HG03571 (cell line): ENCODE data around the gene TSPAN5.

ENCODE experiments used
- ATAC-seq: cut with Tn5 transposase; IDR thresholded peaks from one replicate; pipeline ENCODE4 v1.9.1; 2021; ENCODE audit not compliant: unreplicated experiment

The TSPAN5 gene

DNA sequence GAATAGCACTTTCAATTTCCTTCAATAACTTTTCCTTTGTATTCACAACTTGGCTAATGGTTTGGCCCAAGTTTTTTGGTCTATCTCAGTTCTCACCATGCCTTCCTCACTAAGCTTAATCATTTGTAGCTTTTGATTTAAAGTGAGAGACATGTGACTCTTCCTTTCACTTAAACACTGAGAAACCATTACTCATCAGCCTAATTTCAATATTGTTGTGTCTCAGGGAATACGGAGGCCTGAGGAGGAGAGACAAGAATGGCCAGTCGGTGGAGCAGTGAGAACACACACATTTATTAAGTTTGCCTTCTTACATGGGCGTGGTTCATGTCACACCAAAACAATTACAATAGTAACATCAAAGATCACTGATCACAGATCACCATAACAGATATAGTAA lies 56.7 kb downstream of the TSPAN5 start:
- ATAC-seq, result no peak

DNA sequence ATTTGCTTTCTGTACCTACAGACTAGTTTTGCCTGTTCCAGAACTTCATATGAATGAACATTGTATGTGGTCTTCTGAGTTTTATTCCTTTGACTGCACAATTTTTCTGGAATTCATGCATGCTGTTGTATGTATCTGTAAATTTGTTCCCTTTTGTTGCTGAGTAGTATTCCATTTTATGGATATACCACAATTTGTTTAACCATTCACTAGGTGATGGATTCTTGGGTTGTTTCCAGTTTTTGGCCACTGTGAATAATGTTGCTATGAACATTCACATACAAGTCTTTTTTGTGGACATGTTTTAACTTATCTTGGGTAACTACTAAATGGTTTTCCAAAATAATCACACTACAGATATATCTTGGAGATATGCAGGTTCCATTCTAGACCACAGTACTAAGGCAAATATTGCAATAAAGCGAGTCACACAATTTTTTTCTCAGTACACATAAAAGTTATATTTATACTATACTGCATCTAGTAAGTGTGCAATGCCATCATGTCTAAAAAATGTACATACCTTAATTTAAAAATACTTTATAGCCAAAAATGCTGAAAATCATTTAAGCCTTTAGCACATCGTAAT lies 58.7 kb downstream of the TSPAN5 start:
- ATAC-seq, result no peak

DNA sequence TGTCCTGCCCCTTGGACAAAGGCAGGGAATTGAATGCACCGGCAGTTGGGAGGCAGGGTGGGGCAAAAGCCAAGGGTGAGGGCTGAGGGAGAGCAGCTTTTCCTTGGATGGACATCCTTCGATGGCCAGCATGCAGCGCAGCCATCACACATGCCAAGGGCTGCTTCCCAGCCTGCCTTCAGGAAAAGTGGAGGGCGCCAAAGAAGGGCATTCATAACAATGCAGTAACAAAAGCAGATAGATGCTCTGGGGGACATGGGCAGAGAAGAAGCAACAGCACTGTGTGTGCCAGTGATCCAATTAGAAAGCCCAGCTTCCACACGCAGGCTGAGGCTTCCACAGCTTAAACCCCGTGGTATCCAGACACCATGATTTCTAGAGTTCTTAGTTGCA lies 71.5 kb downstream of the TSPAN5 start:
- no peak for ATAC-seq

DNA sequence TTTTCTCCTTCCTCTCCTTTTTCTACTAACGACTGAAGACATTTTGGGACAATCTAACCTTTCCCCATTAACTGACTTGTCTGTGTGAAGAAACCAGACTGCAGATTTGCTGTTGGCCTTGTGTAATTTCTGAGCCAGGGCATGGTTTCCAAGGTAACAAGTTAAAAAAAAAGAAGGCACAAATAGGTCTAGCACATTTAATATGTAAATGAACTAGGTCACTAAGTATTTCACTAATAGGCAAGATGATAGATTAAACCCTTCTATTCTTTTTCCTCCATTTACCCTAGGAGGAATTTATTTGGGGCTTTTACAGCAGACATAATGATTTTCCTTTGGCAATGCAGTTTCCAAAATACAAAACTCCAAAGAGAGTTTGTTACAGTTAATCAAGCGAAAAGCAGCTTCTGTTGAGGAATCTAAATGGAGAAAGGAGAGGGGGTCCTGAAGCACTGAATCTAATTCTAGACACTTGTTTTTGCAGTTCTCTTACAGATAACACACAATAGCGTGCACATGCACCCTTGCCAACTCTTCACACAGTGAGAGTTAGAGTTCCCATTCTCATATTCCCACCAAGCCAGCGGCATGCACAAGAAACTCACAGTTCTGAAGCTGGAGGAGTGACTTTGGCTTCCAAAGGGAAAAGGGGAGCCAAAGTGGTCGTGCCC lies 72.0 kb downstream of the TSPAN5 start:
- ATAC-seq, result no peak

DNA sequence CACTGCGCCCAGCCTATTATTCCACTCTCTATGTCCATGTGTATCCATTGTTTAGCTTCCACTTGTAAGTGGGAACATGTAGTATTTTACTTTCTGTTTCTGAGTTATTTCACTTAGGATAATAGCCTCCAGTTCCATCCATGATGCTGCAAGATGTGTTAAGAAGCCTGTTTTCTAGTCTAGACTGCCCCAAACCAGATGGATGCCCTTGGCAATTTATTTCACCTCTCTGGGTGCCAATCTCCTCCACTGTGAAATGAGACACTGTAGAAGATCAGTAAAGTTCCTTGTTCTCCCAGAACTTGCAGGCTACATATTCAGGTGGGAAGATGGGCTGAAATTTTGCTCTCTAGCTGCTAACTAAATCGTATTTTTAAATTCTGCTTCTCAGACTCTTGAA lies 72.8 kb downstream of the TSPAN5 start:
- no peak for ATAC-seq

DNA sequence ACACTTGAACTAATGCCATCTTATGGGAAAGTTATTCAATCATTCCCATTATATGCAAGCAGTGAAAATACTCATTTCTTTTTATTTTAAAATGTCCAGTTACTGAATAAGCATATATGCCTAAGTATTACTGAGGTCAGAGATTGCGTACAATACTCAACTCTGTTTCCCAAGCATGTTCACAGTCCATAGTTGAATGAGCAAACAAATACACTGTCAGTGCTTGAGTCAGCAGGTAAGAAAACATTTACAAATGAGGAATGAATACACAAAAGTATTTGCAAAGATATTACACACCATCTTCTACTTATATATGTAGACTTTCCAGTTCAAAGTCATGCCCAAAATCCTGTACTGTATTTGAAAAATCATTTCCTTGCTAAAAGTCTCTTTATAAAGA lies 74.1 kb downstream of the TSPAN5 start:
- ATAC-seq, result no peak

DNA sequence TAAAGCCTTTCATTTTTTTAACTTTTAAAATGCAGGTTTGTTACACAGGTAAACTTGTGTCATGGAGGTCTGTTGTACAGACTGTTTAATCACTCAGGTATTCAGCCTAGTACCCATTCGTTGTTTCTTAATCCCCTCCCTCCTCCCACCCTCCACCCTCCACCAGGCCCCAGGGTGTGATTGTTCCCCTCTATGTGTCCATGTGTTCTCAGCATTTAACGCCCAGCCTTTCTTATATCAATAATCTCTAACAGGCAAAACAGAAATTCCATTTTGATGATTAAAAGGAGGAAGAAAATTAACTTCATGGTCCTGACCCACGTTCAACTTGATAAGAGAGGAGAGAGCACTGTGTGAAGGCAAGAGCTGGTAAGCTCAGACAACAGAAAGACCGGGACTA lies 75.1 kb downstream of the TSPAN5 start:
- no peak for ATAC-seq

DNA sequence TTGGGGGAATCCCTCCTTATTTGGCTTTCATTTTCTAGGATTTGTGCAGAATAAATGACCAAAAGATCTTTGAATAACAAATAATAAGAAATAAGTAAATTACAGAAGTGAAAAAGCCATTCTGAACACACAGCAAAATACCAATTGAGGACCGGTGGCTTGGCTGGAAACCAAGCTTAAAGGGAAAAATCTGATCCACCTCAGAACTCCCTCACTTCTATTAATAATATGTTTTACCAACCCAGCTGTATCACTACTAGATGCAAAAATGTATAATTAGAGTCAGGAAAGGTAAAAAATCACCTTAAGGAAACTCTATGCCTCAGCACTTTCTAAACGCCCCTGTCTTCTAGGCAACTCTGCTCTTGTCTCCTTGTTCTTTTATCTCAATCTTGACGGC lies 77.3 kb downstream of the TSPAN5 start:
- no peak for ATAC-seq

DNA sequence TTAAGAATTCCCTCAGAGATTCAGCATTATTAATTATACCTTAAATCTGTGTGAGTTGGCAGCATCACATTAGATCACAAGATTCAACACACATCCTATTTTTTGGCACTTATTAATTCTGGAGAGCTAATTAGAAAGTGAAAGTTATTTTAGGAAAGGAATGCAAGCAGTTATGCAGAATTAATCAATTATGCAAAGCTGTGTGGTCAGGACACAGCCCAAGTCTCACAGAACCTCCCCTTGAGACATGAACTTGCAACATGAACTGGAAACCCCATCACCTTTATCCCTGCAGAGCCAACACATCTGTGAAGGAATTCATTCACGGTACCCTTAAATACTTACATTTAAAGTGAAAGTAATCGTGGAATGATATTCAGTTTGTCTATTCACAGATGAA lies 80.5 kb downstream of the TSPAN5 start:
- no peak for ATAC-seq

DNA sequence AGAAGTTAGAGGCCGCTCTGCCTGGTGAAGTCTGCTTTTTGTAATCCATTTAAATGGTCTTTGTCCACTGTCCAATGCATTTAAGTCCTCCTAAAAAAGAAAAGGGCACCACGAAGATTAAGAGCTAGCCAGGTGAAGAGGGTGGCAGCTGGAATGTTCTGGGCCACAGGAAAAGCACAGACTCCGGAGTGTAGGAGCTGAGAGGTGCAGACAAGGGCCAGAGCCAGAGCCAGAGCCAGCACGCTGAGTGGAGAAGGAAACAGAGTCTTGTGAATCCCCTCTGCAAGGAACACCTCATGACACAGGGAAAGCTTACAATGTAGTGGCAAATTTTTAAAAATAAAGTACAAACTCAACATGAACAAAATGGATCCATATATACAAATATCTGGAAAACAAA lies 83.6 kb downstream of the TSPAN5 start:
- no peak for ATAC-seq

DNA sequence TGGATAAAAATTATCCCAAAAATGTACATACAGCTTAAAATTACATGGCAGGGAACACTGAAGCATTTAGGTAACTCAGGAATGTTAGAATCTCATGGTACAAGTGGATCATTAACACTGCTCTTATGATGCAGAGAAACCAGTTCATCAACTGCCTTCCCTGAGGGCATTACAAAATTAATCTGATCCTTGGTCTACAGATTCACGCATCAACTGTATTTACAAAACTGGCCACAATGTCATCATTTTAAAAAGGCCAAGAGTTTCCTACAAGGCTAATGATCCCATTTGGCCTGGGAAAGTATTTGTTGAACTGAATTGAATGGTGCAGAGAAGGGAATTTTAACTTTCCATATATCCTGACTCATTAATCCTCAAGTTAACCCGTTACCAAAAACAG lies 84.6 kb downstream of the TSPAN5 start:
- ATAC-seq, result no peak

DNA sequence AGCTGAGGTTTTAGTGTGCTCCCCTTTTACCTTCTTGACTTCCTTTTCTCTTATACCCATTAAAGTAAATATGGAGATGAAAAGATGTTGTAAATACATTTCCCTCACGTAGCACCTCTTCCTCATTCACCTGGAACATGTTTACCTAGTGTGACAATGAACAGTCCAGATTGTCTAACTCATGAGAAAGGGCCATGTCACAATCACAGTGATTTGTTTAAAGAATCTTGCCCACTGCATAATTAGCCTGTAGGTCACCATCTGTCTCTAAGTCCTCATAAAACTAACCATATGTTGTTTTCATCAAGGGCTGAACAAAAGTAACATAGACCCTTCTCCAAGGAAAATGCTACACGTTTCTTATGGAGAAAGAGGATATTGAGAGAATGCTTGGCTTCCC lies 85.7 kb downstream of the TSPAN5 start:
- no peak for ATAC-seq

DNA sequence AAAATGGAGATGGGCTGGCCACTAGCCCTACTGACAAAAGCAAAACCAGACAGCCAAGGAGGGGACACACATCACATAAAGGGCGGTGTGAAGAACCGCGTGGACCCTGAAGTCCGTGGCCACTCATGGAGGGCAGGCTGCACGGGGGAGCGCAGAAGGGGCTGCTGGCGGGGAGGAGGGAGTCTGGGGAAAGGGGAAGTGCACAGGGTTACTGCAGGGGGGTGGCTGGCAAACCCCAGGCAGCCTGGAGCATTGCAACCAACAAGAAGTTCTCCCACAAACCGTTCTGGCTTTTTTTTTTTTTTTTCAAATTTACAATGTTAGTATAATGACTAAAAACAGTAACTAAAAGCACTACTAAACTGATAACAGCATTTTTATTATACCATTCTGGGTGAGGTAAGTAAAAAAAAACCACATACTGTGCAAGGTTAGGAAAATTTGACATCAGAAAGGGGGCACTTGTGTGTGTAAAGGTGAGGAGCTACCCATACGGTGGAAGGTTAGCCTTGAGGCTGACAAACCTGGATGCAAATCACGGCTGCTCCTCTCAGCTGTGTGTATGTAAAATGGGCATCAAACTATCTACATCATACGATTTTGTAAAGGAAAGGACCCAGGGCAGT lies 87.1 kb downstream of the TSPAN5 start:
- no peak for ATAC-seq

DNA sequence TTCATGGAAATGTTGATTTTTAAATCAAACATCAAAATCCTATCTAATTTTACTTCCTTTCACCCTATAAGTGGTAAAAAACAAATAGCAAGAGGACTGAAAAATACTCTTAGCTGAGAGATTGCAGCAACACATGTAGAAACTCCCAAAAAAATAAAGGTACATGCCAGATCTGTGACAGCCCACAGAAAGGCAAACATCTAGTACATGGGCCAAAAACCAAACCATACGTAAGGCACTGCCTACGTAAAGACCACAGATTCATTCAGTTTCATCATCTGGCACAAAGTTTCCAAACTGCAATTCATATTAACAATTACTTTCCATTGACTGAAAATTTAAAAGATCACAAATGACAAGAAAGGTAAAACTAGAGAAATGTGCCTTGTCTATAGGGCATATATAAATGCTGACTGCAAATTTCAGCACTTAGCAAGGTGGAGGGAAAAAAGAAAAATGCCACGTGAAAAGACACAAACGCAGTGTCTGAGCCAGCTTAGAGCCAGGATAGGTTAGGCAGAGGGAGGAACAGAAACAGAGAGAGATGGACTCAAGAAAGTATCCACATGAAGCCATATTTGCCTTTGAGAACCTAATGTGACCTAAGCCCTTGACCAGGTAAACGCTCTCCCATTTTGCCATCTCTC lies 88.1 kb downstream of the TSPAN5 start:
- no peak for ATAC-seq

DNA sequence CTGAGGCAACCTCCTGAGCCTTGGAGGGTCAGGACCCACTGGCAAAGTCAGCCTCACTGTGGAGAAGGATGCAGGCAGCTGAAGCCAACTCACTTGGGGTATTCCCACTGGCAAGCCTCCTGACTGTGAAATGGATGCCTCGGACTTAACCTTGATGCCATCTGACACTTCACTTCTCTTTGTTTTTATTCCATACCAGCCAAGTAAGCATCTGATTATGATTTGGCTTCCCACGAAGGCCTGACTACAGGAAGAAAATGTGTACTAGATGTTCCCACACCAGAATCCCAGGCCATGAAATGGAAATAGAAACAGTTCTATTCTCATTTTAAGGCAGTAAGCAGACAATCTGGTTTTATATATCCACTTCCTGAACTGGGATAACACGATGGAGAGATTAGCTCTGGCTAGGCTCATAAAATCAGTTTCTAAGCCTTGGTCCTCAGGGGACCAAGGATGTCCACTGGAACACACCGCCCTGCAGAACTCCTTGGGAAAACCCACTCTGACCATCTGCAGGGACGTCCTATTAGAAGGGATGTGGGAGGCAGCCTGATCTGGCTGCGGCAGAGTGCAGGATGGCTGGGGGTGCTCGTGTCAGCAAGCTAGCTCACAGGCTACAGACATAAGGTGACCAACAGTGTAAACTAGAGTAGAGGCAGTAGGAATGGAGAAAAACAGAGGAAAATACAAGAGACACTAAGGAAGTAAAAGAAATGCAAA lies 89.3 kb downstream of the TSPAN5 start:
- no peak for ATAC-seq

DNA sequence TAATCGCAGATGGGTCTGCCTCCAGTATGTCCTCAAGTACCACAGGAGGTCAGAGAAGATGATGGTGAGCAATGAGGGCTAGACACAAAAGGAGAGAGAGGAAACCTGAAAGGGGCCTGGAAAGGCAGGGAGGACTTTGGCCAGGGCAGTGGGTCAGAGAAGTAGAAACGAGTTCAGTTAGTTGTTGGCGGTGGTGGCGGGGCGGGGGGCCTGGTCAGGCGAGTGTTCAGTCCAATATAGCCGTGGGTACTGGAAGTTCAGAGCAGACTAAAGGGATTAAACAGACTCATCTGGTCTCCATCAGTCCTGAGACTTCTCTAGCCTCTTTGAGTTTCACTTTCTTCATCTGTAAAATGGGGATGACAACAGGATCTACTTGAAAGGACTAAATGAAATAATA lies 90.8 kb downstream of the TSPAN5 start:
- ATAC-seq, result no peak

DNA sequence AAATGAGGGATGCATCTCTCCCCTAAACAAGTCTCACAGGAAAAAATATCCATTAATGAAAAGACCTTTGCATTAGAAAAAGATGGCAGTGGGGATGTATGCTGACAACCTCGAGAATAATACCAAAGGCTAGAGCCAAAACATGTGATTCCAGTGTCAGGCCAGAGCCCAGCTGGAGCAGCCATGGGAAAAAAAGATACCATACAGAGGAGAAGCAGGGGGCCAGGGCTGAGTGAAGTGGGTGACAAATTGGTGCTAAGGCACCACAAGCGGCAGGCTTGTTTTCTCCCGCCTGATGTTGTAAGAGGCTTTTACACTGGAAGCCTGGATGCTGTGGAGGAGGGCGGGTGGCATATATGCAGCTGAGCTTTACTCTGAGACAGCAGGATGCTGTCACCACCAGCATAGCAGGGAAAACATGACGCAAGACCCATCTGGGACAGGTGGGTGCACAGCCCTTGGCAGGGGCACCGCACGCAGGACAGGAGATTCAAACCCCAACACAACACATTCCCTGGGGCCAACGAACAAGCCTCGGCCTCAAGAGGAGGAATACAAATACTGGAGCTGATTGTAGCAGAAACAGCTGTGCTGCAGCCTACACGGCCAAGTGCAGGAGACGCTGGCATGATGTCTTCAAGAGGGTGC lies 91.9 kb downstream of the TSPAN5 start:
- no peak for ATAC-seq

DNA sequence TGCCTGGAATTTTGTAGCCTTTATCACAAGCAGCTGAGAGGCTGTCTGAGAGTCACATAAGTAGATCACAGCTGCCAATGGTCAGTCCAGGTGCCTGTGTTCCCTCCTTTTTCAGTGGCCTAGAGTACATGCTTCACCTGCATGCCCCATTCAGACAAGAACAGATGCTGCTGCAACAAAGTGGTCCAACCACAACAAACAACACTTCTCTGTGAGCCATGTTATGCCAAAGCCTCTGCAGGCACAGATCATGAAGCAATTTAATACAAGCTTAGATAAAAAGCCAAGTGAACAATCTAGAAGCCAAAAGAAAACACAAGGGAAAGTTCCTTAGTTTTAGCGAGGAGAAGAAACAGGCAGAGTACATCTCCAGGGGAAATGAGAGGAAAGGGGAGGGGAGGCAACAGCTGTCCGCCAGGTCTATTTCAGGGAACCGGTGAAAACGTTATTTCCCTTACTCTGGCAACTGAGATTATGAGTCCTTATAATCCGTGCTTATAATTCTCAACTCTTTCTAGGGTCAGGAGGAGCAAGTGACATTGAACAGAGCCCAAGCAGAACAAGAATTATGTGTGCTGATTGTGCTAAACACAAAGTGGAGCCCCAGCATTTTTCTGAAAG lies 92.6 kb downstream of the TSPAN5 start:
- ATAC-seq, result no peak

DNA sequence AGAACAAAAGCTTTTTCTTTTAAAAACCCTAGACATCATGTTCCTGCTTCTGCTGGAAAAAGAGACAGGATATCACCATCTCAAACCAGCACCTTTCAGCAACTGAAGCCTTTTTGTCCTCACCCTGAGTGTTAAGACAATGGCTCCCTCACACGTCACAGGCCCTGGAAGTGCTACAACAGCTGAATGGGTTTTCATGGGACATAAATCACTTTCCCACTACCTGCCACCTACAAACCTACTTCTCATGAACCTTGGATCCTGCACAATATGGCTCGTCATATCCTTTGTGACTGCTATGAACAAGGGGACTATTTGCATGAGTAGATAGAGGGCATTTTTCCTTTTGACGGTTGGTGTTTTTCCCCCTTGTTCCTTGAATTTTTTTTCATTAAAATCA lies 93.6 kb downstream of the TSPAN5 start:
- ATAC-seq, result no peak

DNA sequence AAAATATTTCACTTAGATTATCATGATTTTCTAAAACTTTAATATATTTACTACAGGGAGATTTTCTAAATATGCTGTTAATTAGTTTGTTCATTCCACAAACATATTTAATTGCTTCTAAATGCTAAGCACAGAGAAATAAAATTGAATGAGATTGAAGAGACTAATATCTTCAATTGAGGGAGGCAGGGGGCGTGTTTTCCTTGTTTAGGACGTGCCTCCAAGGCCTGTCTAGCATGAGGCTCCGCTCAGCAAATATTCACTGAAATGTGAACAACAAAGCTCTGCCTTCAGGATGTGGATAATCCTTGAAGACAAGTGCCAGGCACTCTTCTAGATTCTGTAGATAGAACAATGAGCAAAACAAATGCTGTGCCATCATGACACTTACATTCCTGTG lies 98.1 kb downstream of the TSPAN5 start:
- ATAC-seq, result no peak
